Ascending aorta (tissue), 2 donors: Measurements from ENCODE around the gene SLIT3. TPM values are rescaled to one million over a fixed set of nuclear protein-coding genes. Genes with fewer than 3 reads are reported as not detected.

Experiments used
- DNase-seq, 2 donors: peaks; one replicate each; pipeline ENCODE4 v3.0.0-alpha.2; 2019; ENCODE audit warnings: low spot score in 2 of 2
- H3K27ac ChIP-seq, 2 donors: fragments of 200-600 bp; sonication (generic); one replicate each; pipeline ENCODE4 v1.5.1; 2016 to 2017; ENCODE audit warnings: mild to moderate bottlenecking in 1 of 2
- H3K27me3 ChIP-seq: fragments of 200-600 bp; sonication (generic); one replicate; pipeline ENCODE4 v1.5.1; 2017
- H3K36me3 ChIP-seq, 2 donors: fragments of 200-600 bp; sonication (generic); one replicate each; pipeline ENCODE4 v1.5.1; 2016
- H3K4me1 ChIP-seq, 2 donors: fragments of 200-600 bp; sonication (generic); one replicate each; pipeline ENCODE4 v1.5.1; 2016 to 2017; ENCODE audit warnings: mild to moderate bottlenecking in 1 of 2
- H3K4me3 ChIP-seq, 2 donors: fragments of 200-600 bp; sonication (generic); one replicate each; pipeline ENCODE4 v1.5.1; 2016 to 2017; ENCODE audit warnings: mild to moderate bottlenecking in 1 of 2
- H3K9me3 ChIP-seq, 2 donors: fragments of 200-600 bp; sonication (generic); one replicate each; pipeline ENCODE4 v1.5.1; 2016
- intact Hi-C: fragments of 100-400 bp; cut with DNase I; formaldehyde crosslinking; loops from one replicate; pipeline ENCODE4 v1.15.1; 2023
- total RNA-seq: library from RNA; depleted of rRNA; stranded (reverse); fragments of >200 nt; gene quantifications from one replicate; pipeline ENCODE4 v1.1.0, GENCODE V29; 2016
- TF ChIP-seq, protein P1 (sequence below), 3 experiments: fragments of 200-600 bp in 2 of 3; fragments of 450-650 bp in 1 of 3; sonication (generic) in 2 of 3; IDR thresholded peaks; one replicate each; pipeline ENCODE4 v1.5.1; 2016 to 2019; ENCODE audit warnings: antibody characterized with exemption in 3 of 3, mild to moderate bottlenecking in 1 of 3, moderate library complexity in 1 of 3

The SLIT3 gene
- total RNA-seq, 1 donor from 2014 or later, result 128 TPM

DNA sequence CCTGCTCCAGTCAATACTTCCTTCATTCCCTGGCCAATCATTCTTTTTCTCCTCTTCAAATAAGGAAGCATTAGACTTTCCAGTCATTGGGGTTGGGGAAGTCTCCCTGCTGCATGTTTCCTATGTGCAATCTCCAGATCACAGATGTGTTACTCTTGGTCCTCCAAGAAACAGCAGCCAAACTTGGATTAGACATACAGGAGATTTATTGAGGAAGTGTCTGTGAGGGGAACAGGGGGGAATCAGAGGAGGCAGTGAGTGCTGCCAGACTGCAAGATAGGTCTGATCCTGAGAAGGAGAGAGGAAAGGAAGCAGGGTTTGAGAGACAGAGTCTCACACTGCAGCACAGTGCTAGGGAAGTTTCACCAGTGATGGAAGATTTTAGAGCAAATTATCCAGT is 40.6 kb upstream of the SLIT3 start:
- H3K4me3 ChIP-seq, result no peak overlapping the region
- no peaks in the 10 kb centered on the region for H3K9me3 ChIP-seq
- H3K27me3 ChIP-seq, result no peaks in the 10 kb centered on the region
- H3K36me3 ChIP-seq, result no peaks in the 10 kb centered on the region
- no peaks in the 10 kb centered on the region for H3K4me1 ChIP-seq
- intact Hi-C loops, result no loop called here
- no peak for DNase-seq
- TF ChIP-seq, protein P1, sequence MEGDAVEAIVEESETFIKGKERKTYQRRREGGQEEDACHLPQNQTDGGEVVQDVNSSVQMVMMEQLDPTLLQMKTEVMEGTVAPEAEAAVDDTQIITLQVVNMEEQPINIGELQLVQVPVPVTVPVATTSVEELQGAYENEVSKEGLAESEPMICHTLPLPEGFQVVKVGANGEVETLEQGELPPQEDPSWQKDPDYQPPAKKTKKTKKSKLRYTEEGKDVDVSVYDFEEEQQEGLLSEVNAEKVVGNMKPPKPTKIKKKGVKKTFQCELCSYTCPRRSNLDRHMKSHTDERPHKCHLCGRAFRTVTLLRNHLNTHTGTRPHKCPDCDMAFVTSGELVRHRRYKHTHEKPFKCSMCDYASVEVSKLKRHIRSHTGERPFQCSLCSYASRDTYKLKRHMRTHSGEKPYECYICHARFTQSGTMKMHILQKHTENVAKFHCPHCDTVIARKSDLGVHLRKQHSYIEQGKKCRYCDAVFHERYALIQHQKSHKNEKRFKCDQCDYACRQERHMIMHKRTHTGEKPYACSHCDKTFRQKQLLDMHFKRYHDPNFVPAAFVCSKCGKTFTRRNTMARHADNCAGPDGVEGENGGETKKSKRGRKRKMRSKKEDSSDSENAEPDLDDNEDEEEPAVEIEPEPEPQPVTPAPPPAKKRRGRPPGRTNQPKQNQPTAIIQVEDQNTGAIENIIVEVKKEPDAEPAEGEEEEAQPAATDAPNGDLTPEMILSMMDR (IDR thresholded peaks at IDR 0.05), result no peak
- no peak overlapping the region for H3K27ac ChIP-seq

DNA sequence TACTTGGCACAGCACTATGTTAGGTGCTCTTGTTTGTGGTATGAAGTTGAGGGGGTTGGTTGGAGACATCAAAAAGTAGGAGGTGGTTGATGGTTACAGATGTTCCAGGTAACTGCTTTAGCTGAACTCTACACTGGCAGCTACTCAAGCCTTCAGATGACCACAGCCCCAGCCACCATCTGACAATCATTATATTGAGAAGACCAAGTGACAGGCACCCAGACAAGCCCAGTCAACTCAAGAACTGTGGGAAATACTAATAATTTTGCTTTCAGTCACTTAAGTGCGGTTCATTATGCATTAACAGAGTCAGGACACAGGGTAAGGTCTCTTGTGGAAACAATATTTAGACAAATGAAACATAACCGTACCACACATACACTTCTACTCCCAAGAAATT is 38.9 kb upstream of the SLIT3 start:
- H3K4me1 ChIP-seq, result no peaks in the 10 kb centered on the region
- H3K27me3 ChIP-seq, result no peaks in the 10 kb centered on the region
- H3K27ac ChIP-seq, result no peak overlapping the region
- H3K9me3 ChIP-seq, result no peaks in the 10 kb centered on the region
- DNase-seq, result no peak
- H3K4me3 ChIP-seq, result no peak overlapping the region
- intact Hi-C loops, result no loop called here
- TF ChIP-seq, protein P1 (IDR thresholded peaks at IDR 0.05), result no peak
- no peaks in the 10 kb centered on the region for H3K36me3 ChIP-seq

DNA sequence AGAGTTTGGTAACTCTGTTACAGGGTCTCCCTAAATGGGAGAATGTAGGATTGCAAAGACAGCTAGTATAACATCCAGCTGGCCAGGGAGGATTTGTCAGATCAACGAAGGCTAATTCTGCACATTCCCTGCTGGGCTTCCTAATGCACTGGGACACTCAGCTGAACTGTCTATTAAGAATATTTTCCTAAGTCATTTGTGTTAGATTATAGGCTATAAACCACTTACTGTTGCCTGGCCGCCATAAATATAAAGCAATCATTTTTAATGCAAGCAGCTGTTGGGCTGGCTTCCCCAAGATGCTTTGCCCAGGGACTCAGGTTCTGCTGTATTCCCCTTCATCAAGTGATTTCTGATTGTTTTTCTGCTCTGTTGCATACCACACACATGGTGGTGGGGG is 35.3 kb upstream of the SLIT3 start:
- TF ChIP-seq, protein P1 (IDR thresholded peaks at IDR 0.05), result no peak
- H3K27me3 ChIP-seq, result no peaks in the 10 kb centered on the region
- DNase-seq, result no peak
- intact Hi-C loops, result no loop called here
- no peaks in the 10 kb centered on the region for H3K4me1 ChIP-seq
- no peak overlapping the region for H3K4me3 ChIP-seq
- H3K9me3 ChIP-seq, result no peaks in the 10 kb centered on the region
- H3K27ac ChIP-seq, result no peak overlapping the region
- no peaks in the 10 kb centered on the region for H3K36me3 ChIP-seq

DNA sequence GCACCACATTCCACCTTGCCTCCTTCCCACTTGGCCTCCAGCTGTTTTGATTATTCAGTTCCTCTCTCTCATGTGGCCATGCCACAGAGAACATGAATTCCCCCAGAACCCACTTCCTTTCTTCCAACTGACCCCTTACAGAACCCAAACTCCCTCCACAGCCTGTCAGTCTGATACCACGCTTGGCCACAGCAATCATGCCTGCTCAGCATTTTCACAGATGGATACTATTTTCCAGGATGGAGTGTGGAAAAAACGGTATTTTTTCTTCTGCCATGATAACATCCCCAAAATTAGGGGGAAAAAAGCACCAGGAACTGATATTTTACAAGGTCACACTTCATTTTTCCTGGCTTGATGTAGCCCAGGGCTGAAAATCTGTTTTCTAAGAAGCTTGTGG is 34.9 kb upstream of the SLIT3 start:
- intact Hi-C loops, result no loop called here
- Histone ChIP-seq H3K27ac (no peak overlapping the region), H3K9me3 (no peaks in the 10 kb centered on the region), H3K4me1 (no peaks in the 10 kb centered on the region), H3K27me3 (no peaks in the 10 kb centered on the region), H3K36me3 (no peaks in the 10 kb centered on the region), H3K4me3 (no peak overlapping the region)
- no peak for DNase-seq
- TF ChIP-seq, protein P1 (IDR thresholded peaks at IDR 0.05), result no peak

DNA sequence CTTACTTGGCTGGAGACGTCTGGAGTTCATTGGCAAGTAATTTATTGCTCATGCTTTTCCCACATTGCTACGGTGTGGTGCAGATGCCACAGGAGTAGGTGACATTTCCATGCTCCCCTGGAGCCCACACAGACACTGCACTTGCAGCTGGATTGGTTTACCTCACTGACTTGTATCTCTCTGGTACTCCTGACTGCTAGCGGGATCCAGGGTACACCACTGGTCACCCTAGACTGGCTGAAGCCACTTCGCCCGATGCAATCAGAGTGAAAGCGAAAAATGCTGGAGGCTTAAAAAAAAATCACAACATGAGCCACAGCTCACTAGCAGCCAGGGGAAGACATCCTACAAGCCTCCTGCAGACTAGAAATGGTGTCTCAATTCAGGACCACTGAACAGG is 32.6 kb upstream of the SLIT3 start:
- Histone ChIP-seq H3K9me3 (no peaks in the 10 kb centered on the region), H3K4me3 (no peak overlapping the region), H3K27ac (no peak overlapping the region), H3K4me1 (no peaks in the 10 kb centered on the region), H3K27me3 (no peaks in the 10 kb centered on the region), H3K36me3 (no peaks in the 10 kb centered on the region)
- no peak for DNase-seq
- TF ChIP-seq, protein P1 (IDR thresholded peaks at IDR 0.05), result no peak
- intact Hi-C loops, result no loop called here

DNA sequence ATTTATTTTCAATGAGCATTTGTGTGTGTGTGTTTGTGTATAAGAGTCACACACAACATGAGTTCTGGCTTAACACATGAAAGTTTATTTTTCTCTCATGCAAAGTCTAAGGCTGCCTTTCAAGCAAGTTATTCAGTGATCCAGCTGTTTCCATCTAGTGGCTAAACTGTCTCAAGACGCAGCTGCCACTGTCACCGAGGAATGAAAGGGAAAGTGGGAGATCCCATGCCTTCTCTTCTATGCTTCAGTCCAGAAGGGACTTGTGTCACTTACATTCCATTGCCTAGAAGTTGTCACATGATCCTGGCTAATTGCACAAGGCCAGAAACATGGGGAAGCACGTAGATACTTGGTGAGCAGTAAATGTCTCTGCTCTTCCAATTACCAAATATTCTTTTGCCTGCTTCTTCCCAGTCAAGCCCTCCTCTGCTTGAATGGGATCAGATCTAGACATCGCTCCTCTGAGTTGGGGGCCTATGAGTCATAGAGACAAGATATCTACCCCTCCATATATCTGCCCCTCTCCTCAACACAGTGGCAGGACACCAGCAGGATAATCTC is 30.4 kb upstream of the SLIT3 start:
- TF ChIP-seq, protein P1 (IDR thresholded peaks at IDR 0.05), result no peak
- Histone ChIP-seq H3K27me3 (no peaks in the 10 kb centered on the region), H3K9me3 (no peaks in the 10 kb centered on the region), H3K4me3 (no peak overlapping the region), H3K36me3 (no peaks in the 10 kb centered on the region), H3K4me1 (no peaks in the 10 kb centered on the region), H3K27ac (no peak overlapping the region)
- intact Hi-C loops, result no loop called here
- DNase-seq, result no peak
